ENCODE measurements around the gene NBPF15. TPM values are rescaled to one million over a fixed set of nuclear protein-coding genes. Genes with fewer than 3 reads are reported as not detected.
"Not testable (repeated sequence)": the region's sequence is repeated elsewhere in the genome, so short reads cannot be mapped to it uniquely, and the experiment has no call there.

The NBPF15 gene
- total RNA-seq, 1 experiment from 2014 or later, result 16.0 TPM

DNA sequence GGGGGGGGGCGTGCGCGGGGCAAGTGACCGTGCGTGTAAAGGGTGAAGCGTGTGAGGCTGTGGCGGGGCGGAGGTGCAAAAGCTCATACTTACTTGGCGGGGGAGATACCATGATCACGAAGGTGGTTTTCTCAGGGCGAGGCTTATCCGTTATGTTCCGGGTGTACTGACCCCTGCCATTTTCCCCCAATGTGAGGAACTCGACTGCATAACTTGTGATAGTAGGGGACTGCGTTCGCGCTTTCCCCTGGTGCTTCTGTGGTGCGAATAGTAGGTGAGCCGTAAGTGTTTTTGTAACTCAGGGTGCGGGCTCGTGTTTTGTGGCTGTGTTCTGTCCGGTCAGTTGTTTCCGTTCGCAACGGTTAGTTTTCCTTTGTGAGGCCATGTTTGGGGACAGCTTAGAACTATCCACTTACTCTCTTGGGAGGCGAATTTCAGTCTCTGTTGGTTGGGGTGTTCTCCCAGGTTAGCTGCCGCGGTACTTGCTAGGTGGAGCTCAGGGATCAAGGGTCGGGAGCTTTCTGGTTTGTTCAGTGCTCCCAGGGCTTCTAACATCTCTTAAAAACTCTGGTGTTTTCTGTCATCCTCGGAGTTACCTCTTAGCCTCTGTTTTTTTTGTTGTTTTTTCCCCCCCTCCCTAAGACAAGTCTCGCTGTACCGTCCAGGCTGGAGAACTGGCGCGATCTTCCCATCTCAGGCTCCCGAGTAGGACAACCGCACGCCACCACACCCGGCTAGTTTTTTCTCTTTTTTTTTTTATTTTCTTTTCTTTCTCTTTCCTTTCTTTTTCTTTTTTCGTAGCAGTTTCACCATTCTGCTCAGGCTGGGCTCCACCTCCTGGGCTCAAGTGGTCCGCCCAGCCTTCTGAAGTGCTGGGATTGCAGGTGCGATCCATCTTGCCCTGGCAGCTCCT lies 48.7 kb downstream of the NBPF15 start:
- not testable (repeated sequence) for H3K4me1 ChIP-seq; H3K9me3 ChIP-seq (replicated peaks); H3K36me3 ChIP-seq; H3K27me3 ChIP-seq; H3K27ac ChIP-seq
- DNase-seq, result peak; percentile 70 to 77
- H3K4me3 ChIP-seq, result 0 out of 2 replicates have a peak overlapping the region, but pooled peaks have one; percentile 14

DNA sequence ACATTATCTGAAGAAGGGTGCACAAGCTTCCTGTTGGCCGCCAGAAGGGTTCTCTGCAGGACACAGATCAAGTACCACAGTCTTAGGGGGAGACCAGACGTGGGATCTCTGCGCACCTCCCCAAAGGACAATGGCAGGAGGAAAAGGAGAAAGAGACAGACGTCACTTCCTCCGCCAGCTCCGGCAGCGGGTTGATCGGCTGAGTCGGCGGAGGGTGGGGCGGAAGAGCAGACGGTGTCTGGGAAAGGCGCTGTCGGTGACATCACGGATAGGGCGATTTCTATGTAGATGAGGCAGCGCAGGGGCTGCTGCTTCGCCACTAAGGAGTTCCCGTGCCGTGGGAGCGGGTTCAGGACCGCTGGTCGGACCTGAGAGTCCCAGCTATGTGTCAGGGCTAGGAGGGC lies 49.4 kb downstream of the NBPF15 start:
- H3K9me3 ChIP-seq (replicated peaks); H3K4me1 ChIP-seq; H3K36me3 ChIP-seq; H3K27me3 ChIP-seq; H3K27ac ChIP-seq: not testable (repeated sequence)
- H3K4me3 ChIP-seq, result peak overlapping the region; percentile 14; the same call in 1 of the 2 replicates
- DNase-seq, result peak; percentile 41 to 55

DNA sequence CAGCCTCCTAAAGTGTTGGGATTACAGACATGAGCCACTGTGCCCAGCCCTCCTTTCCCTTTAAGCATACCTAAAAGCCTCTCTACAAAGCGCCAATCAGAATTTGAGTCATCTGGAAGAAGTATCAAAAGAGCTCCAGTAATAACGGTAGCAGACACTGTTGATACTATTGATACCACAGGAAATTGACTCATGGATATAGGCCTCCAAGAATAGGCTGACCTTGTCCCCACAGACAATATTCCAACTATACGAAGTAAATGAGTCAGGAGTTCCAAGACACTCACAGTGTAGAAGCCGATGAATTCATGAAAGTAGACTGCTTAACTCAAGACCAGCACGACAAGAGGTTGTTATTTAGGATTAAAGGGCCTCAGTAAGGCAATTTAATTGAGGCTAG lies 58.7 kb downstream of the NBPF15 start:
- not testable (repeated sequence) for H3K27me3 ChIP-seq; H3K4me3 ChIP-seq; H3K9me3 ChIP-seq (replicated peaks); H3K4me1 ChIP-seq; H3K27ac ChIP-seq; H3K36me3 ChIP-seq; DNase-seq

DNA sequence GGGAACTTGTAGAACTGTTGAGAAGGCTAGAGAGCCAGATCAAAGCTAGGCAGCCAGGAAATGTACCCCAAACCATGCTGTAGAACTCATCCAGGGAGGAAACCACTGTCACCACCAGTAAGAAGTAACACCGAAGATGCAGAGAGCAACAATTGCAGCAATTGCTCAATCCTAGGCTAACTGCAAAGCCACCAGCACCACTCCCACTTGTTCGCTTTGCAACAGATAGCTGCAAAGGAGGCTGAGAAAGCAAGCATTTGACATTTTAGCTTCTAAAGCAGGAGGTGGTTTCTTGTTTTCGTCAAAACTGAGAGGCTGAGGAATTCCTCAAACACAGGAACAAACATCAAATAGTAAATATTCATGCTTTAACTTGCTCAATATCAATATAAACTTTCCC lies 89.8 kb downstream of the NBPF15 start:
- not testable (repeated sequence) for H3K4me3 ChIP-seq; H3K27ac ChIP-seq; H3K36me3 ChIP-seq; H3K27me3 ChIP-seq; DNase-seq; H3K9me3 ChIP-seq (replicated peaks); H3K4me1 ChIP-seq

Other genes with a start within 250 kb of the NBPF15 start
- gene PPIAL4E, start 88.0 kb downstream of the NBPF15 start, total RNA-seq (2014; rRNA removed; shearing (Covaris generic)), result not detected in 2 replicates
- not detected in 2 replicates for gene PPIAL4F, start 131.2 kb upstream of the NBPF15 start, total RNA-seq (2014; rRNA removed; shearing (Covaris generic))